HEK293T (cell line): Measurements from ENCODE around the gene YEATS4.
"Not testable (repeated sequence)": the region's sequence is repeated elsewhere in the genome, so short reads cannot be mapped to it uniquely, and the experiment has no call there.

ENCODE experiments used
- BHLHE40 ChIP-seq: fragments of 450-650 bp; IDR thresholded peaks from 2 replicates; pipeline ENCODE4 v1.6.1; 2016; ENCODE audit warnings: mild to moderate bottlenecking, moderate library complexity, borderline replicate concordance
- CTBP1 ChIP-seq: fragments of 450-650 bp; IDR thresholded peaks from 2 replicates; pipeline ENCODE4 v1.6.1; 2016; ENCODE audit warnings: borderline replicate concordance
- ELF4 ChIP-seq: fragments of 450-650 bp; IDR thresholded peaks from 2 replicates; pipeline ENCODE4 v1.6.1; 2017; ENCODE audit warnings: antibody characterized with exemption
- FOXA1 ChIP-seq: fragments of 450-650 bp; IDR thresholded peaks from 2 replicates; pipeline ENCODE4 v1.6.1; 2016; ENCODE audit warnings: mild to moderate bottlenecking
- FOXK2 ChIP-seq: fragments of 450-650 bp; IDR thresholded peaks from 2 replicates; pipeline ENCODE4 v1.6.1; 2016; ENCODE audit warnings: mild to moderate bottlenecking
- FOXM1 ChIP-seq: fragments of 450-650 bp; IDR thresholded peaks from 2 replicates; pipeline ENCODE4 v1.6.1; 2017; ENCODE audit warnings: mild to moderate bottlenecking, borderline replicate concordance
- HDGF ChIP-seq: fragments of 450-650 bp; IDR thresholded peaks from 2 replicates; pipeline ENCODE4 v1.6.1; 2017; ENCODE audit warnings: antibody characterized with exemption, borderline replicate concordance
- LEF1 ChIP-seq: fragments of 450-650 bp; IDR thresholded peaks from 2 replicates; pipeline ENCODE4 v1.6.1; 2017; ENCODE audit warnings: mild to moderate bottlenecking, borderline replicate concordance
- NFRKB ChIP-seq: fragments of 450-650 bp; IDR thresholded peaks from 2 replicates; pipeline ENCODE4 v1.6.1; 2016; ENCODE audit warnings: mild to moderate bottlenecking, moderate library complexity
- SP1 ChIP-seq: fragments of 450-650 bp; IDR thresholded peaks from 2 replicates; pipeline ENCODE4 v1.6.1; 2017
- SUZ12 ChIP-seq: fragments of 450-650 bp; IDR thresholded peaks from 2 replicates; pipeline ENCODE4 v1.6.1; 2016; ENCODE audit warnings: mild to moderate bottlenecking
- TARDBP ChIP-seq: fragments of 450-650 bp; IDR thresholded peaks from 2 replicates; pipeline ENCODE4 v1.6.1; 2016
- TF ChIP-seq, protein P1 (sequence below): fragments of 450-650 bp; IDR thresholded peaks from 2 replicates; pipeline ENCODE4 v1.6.1; 2016

DNA sequence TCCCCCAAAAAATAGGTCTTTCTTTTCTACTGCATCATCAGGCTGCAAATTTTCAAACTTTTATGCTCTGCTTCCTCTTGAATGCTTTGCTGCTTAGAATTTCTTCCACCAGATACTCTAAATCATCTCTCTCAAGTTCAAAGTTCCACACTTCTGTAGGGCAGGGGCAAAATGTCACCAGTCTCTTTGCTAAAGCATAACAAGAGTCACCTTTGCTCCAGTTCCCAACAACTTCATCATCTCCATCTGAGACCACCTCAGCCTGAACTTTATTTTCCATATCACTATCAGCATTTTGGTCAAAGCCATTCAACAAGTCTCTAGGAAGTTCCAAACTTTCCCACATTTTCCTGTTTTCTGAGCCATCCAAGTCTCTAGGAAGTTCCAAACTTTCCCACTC, 42.8 kb upstream of the YEATS4 start:
- not testable (repeated sequence) for TF ChIP-seq TARDBP, SUZ12, BHLHE40, ELF4, HDGF, SP1, FOXK2, NFRKB, LEF1, FOXM1, FOXA1, CTBP1
- TF ChIP-seq, protein P1, sequence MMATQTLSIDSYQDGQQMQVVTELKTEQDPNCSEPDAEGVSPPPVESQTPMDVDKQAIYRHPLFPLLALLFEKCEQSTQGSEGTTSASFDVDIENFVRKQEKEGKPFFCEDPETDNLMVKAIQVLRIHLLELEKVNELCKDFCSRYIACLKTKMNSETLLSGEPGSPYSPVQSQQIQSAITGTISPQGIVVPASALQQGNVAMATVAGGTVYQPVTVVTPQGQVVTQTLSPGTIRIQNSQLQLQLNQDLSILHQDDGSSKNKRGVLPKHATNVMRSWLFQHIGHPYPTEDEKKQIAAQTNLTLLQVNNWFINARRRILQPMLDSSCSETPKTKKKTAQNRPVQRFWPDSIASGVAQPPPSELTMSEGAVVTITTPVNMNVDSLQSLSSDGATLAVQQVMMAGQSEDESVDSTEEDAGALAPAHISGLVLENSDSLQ, result not testable (repeated sequence)
